ENCODE results near the gene ITPKA.

Gene ITPKA

GRCh38 chr15:41494922-41495735, 1.5 kb downstream of the ITPKA start:
- H3K27ac ChIP-seq (replicated peaks) = no peak overlapping the region
- TF ChIP-seq SPI1 (IDR thresholded peaks at IDR 0.05; ENCODE audit: borderline replicate concordance, low read depth) = no peak
- no peak for TF ChIP-seq GABPA (IDR thresholded peaks at IDR 0.05; ENCODE audit: low read depth)
- DNase-seq (ENCODE audit: low read depth in 1 of 2, low spot score in 1 of 2) = peak in 1 of 2 experiments; percentile 25
- H3K27me3 ChIP-seq (ENCODE audit: insufficient read depth, poor library complexity, severe bottlenecking) = peaks cover 59% of the 10 kb centered on the region
- H3K4me3 ChIP-seq (replicated peaks; ENCODE audit: insufficient read depth, low read length) = no peak overlapping the region

- Histone ChIP-seq H3K27ac (replicated peaks) (no peak overlapping the region), H3K4me3 (replicated peaks; ENCODE audit: insufficient read depth, low read length) (no peak overlapping the region), H3K27me3 (ENCODE audit: insufficient read depth, poor library complexity, severe bottlenecking) (peaks cover 65% of the 10 kb centered on the region)
- TF ChIP-seq SPI1 (IDR thresholded peaks at IDR 0.05; ENCODE audit: borderline replicate concordance, low read depth) (no peak), CTCF (IDR thresholded peaks at IDR 0.05; ENCODE audit: insufficient read depth, low read length) (no peak), POLR2AphosphoS5 (IDR thresholded peaks at IDR 0.05; ENCODE audit: low read depth) (no peak)
- no peak for DNase-seq (ENCODE audit: low read depth in 1 of 2, low spot score in 1 of 2)
Measured at GRCh38 chr15:41495736-41496599, 2.3 kb downstream of the ITPKA start.

GRCh38 chr15:41498657-41499056, 5.0 kb downstream of the ITPKA start:
- TF ChIP-seq POLR2AphosphoS5 (IDR thresholded peaks at IDR 0.05; ENCODE audit: low read depth) = no peak
- no peak for TF ChIP-seq SPI1 (IDR thresholded peaks at IDR 0.05; ENCODE audit: borderline replicate concordance, low read depth)
- TF ChIP-seq CTCF (IDR thresholded peaks at IDR 0.05; ENCODE audit: insufficient read depth, low read length) = no peak
- no peak for TF ChIP-seq REST (IDR thresholded peaks at IDR 0.05; ENCODE audit: insufficient replicate concordance, low read depth)
- Histone ChIP-seq H3K27me3 (ENCODE audit: insufficient read depth, poor library complexity, severe bottlenecking) (peaks cover 70% of the 10 kb centered on the region), H3K4me3 (replicated peaks; ENCODE audit: insufficient read depth, low read length) (no peak overlapping the region), H3K27ac (replicated peaks) (no peak overlapping the region)
- no peak for DNase-seq (ENCODE audit: low read depth in 1 of 2, low spot score in 1 of 2)

- H3K27me3 ChIP-seq (ENCODE audit: insufficient read depth, poor library complexity, severe bottlenecking) = peaks cover 67% of the 10 kb centered on the region
- no peak for DNase-seq (ENCODE audit: low read depth in 1 of 2, low spot score in 1 of 2)
Measured at GRCh38 chr15:41499109-41499851, 5.6 kb downstream of the ITPKA start.

More at GRCh38 chr15:41499109-41499851, 5.6 kb downstream of the ITPKA start:
- TF ChIP-seq REST (IDR thresholded peaks at IDR 0.05; ENCODE audit: insufficient replicate concordance, low read depth) (no peak), POLR2AphosphoS5 (IDR thresholded peaks at IDR 0.05; ENCODE audit: low read depth) (no peak), CTCF (IDR thresholded peaks at IDR 0.05; ENCODE audit: insufficient read depth, low read length) (no peak), GABPA (IDR thresholded peaks at IDR 0.05; ENCODE audit: low read depth) (no peak), SPI1 (IDR thresholded peaks at IDR 0.05; ENCODE audit: borderline replicate concordance, low read depth) (no peak)
- no peak overlapping the region for H3K4me3 ChIP-seq (replicated peaks; ENCODE audit: insufficient read depth, low read length)
- H3K27ac ChIP-seq (replicated peaks) = no peak overlapping the region
